ENCODE results near the gene PTP4A1.
A peak's percentile ranks its signal among the peaks of the same experiment; 100 is the strongest.

GRCh38 chr6:63572044-63572746 is at the start of gene PTP4A1, which contains the start of gene LOC128125822:
- TF ChIP-seq CTCF (CRISPR knock-in tag; IDR thresholded peaks at IDR 0.05) (peak; percentile 31; the same call in 1 of the 2 replicates), TAF1 (CRISPR knock-in tag; IDR thresholded peaks at IDR 0.05) (peak; percentile 97), TGIF2 (CRISPR knock-in tag; IDR thresholded peaks at IDR 0.05) (no peak; the same call in 1 of the 2 replicates)
